ENCODE data around the gene GALNS.
A peak's percentile ranks its signal among the peaks of the same experiment; 100 is the strongest.
"Not testable (repeated sequence)": the region's sequence is repeated elsewhere in the genome, so short reads cannot be mapped to it uniquely, and the experiment has no call there.

Gene GALNS

DNA sequence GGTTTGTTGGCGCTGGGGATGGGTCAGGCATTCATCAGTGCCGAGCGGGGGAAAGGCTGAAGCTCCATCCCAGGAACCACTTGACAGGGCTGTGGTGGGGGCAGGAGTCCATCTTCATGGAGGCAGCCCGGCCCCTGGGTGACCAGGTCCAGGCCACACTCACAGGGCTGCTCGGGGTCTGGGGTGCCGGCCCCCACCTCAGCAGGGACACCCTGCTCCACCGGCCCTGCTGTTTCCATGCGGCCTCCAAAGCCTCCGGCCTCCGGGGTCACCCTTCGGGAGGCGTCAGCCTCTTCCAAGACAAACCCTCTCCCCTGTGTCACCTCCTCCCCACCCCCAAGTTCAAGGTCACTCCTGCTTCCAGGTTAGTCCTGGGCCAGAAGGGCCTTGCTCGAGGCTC lies 22.1 kb downstream of the GALNS start:
- DNase-seq = no peak

DNA sequence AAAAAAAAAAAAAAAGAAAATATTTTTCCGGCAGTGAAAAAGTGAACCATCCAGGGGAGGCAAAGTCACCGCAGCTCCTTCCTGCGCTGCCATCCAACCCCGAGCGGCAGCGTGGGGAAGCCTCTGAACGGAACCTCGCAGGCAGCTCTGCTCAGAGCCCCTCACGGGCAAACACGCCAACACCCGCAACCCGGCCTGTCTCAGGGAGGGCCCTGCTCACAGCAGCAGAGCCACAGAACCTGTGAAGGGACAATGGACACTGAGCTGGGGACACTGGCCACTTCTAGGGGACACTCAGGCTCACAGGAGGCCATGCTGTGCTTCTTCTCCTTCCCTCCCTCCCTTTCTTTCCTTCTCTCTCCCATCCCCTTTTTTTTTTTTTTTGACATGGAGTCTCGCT lies 23.7 kb downstream of the GALNS start:
- no peak for DNase-seq

DNA sequence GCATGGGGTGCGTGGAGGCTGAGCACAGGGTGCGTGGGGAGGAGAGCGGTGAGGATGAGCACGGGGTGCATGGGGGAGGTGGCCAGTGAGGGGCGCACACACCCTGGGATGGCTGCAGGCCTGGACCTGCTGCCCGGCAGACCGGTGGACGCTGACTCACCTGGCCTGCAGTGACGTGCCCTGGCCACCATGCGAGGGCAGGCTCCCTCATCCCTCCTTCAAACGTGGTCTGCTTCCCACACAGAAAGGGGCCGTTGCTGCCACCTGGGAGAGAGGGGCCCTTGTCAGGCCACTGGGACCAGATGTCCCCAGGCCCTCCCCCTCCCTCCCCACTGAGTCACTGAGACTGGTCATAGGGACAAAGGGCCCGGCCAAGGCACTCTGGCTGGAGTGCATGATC lies 24.9 kb downstream of the GALNS start:
- DNase-seq = no peak

DNA sequence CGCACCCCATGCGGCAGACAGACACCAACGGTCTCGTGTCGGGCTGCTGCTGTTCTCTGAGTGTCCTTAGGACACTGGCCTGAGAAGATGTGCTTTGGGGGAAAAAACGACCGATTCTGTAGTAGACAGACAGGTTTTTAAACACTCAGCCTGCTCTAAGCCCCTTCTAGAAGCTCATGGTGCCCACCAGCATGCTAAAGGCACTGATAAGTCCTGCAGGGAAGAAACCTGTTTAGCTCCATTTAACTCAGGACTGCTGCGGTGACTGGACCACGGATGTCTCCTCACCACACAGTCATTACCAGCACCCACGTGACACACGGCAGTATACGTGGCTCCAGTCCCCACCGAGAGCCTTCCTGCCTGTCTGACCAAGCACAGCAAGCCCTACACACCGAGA lies 26.0 kb downstream of the GALNS start:
- no peak for DNase-seq

DNA sequence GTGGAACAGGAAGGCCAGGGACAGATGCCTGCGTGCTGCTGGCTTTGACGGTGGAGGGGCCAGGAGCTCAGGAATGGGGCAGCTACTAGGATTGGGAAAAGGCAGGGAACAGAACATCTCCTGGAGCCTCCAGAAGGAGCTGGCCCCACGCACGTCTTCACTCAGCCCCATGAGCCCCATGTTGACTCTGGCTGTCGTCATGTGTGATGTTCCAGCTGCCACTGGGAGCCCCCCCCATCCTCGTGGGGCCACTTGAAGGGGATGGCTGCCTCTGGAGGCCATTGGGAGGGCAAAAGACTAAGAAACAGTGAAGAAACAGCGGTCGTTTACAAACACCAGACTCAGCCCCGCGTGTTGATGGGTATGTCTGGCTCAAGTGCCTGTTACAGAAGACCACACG lies 26.5 kb downstream of the GALNS start:
- no peak for DNase-seq

DNA sequence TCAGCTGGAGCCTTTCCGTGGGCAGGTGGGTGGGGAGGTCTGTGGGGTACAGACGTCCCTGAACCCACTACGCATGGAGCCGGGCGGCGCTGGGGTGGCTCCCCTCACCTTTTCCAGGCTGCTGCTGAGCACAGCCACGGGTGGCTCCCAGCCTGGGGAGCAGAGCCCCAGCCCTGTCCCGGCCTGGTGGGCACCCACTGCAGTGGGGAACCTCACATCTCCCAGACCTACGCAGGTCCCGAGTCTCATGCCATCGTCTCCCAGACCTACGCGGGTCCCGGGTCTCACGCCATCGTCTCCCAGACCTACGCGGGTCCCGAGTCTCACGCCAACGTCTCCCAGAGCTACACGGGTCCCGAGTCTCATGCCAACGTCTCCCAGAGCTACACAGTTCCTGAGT lies 28.0 kb downstream of the GALNS start:
- DNase-seq = no peak

DNA sequence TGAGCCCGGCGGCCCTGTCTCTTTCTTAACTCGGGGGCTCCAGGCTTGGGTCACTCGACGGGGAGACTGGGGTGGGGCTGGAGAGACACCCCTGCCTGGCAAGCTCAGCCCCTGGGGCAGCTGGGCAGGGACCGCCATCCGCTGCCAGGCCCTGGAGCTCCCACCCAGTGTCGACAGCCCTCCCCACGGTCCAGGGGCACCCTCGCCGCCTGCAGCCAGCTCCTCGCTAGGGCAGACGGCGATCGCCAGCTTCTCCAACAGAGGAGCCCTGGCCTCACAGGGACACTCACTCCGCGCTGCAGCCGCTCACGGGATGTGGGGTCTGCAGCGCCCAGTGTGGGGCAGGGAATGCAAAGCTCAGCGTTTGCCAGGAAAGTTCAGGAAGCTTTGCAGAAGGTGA lies 29.0 kb downstream of the GALNS start:
- no peak for DNase-seq

DNA sequence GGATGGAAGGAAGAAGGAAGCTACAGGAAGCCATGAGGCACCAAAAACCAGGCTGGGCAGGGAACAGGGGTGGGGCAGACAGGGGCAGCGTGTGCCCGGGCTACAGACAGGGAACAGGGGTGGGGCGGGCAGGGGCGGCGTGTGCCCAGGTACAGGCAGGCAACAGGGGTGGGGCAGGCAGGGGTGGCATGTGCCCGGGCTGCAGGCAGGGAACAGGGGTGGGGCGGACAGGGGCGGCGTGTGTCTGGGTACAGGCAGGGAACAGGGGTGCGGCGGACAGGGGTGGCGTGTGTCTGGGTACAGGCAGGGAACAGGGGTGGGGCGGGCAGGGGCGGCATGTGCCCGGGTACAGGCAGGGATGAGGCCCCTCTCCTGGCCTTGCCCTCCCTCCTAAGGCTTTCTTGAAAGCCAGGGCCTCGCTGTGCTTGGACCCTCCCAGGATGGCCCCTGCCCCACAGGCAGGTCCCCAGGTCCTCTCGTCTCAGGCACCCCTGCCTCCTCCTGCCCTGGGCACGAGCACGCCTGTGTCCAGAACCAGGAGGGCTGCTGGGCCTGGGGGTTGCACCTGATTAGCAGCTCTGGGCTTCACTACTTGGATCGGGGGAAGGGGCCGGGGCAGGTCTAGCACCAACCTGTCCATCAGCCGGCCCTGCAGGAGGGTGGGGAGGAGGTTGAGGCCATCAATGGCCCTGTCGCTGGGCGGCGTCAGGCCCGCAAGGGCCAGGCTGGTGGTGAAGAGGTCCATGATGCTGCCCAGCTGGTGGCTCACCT lies 30.5 kb downstream of the GALNS start:
- no peak for DNase-seq

DNA sequence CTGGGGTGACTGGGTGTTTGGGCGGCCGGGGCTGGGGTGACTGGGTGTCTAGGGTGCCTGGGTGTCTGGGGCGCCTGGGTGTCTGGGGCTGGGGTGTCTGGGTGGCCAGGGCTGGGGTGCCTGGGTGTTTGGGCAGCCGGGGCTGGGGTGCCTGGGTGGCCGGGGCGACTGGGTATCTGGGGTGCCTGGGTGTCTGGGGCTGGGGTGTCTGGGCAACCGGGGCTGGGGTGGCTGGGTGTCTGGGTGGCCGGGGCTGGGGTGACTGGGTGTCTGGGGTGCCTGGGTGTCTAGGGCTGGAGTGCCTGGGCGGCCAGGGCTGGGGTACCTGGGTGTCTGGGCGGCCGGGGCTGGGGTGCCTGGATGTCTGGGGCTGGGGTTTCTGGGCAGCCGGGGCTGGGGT lies 31.6 kb downstream of the GALNS start:
- no peak for DNase-seq

DNA sequence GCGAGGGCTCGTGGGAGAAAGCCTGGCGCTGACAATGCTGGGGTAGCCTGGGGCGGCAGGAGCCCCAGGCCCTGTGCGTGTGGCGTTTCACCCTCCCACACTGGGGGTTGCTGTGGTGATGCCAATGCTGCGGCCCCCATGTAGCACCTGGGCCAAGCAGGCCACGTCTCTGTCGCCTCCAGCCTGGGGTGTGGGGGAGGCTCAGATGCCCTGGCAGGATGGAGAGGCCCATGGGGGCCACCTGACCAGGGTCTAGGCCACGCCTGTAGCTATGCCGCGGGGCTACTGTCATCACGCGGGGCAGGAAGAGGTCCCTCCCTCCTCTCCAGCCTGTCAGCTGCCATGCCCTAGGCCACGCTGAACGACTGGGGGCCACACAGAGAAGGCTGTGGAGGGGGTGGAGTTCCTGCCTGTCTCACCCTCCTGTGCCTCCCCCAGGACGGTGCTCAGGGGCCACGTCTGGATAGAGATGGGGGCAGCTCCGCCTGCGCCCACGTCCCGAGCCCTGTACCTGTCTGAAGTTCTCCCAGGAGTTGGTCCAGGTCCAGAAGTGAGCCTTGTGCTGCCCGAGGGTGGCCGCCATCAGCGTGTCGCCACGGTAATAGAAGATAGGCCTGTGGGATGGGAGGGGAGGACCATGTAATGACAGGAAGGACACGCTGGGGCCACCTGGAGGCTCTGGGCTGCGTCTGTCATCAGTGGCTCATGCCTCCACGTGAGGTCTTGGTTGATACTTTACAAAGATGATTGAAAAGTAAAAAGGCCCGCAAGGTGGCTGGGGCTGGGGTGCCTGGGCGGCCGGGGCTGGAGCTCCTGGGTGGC lies 32.3 kb downstream of the GALNS start:
- no peak for DNase-seq

DNA sequence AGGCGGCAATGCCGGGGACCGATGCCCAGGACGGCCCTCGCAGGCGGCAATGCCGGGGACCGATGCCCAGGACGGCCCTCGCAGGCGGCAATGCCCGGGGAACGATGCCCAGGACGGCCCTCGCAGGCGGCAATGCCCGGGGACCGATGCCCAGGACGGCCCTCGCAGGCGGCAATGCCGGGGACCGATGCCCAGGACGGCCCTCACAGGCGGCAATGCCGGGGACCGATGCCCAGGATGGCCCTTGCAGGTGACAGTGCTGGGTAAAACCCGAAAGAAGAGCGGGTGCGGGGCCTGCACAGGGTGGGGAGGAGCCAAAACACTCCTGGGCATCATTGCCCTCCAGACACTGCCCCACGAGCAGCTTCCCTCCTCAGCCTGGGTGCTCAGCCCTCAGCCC lies 33.1 kb downstream of the GALNS start:
- not testable (repeated sequence) for DNase-seq

DNA sequence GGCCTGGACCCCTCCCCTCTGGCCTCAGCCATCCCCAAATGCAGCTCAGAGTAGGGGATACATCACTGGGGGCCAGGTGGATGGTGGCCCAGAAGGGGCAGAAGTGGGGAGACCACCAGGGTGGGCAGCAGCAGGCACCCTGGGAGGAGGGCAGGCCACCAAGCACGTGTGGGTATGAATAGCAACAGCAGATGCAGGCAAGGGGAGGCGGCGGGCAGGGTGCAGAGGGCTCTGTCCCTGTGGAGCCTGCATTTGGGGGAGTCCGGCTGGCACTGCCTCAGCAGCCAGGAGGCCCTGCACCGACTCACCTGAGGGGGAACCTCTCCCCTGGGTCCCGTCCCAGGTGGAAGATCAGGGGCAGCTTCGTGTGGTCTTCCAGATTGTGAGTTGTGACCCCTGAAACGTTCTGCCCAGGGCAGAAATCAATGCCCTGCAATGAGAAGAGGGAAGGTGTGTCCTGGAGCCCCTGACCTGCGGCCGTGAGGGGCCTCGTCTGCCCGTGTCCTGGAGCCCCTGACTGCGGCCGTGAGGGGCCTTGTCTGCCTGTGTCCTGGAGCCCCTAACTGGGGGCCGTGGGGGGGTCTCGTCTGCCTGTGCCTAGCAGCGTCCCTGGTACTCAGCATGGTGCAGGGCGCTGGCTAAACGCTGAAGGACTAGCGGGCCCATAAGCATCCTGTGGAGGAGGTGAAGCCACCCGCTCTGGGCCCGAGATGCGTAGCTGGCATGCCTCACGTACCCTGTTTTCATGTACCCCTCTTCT lies 34.3 kb downstream of the GALNS start:
- DNase-seq = no peak

DNA sequence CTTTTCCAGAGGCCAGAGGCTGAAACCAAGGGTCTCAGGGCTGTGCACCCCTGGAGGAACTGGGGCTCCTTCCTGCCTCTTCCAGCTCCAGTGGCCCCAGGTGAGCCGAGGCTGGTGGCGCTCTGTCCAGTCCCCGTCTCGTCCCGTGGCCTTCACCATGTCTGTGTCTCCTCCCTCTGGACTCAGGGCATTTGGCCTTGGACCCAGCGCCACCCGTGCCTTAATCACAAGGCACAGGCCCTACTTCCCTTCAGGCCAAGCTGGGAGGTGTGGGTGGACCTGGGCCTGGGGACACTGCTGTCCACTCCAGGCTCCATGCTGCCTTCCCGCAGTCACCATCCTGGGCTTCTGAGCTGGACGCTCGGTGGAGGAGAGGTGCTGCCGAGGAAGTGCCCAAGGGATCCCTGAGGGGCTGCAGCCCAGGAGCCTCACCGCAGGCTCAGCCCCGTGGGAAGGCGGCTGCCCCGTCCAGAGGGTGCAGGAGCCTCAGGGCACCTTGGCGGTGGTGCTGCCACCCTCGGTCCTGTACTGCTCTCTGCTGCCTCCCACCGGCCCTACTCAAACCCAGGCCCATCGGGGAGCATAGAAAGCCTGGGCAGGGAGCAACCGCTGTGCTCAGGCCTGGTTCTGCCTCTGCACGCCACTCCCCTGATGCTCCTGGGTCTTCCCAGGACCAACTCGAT lies 35.4 kb downstream of the GALNS start:
- DNase-seq = no peak

DNA sequence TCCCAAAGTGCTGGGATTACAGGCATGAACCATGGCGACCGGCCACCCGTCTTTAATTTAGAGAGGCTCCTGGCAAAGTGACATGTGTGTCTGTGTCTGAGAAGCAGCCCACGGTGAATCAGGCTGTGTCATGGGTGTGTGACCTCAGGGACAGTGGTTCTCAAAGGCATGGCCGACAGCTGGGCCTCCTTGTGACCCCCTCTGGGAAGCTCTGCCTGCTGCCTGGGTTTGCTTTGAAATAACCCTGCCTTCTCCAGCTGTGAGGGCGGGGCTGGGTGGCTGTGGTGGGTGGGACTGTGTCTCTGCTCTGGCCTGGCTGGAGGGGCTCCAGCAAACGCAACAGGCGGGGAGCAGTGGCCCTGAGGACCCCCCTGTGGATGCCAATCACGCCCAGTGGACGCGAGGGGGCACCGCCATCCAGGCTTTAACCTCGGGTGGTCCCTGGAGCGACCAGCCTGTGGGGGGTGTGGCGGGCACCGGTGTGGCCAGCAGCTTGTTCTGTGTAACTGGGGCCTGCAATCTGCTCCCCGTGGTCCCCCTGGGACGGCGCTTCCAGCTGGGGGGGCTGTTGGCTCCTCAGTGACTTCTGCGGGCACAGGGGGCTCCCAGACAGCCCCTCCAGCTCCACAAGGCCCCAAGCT lies 36.2 kb downstream of the GALNS start:
- no peak for DNase-seq

DNA sequence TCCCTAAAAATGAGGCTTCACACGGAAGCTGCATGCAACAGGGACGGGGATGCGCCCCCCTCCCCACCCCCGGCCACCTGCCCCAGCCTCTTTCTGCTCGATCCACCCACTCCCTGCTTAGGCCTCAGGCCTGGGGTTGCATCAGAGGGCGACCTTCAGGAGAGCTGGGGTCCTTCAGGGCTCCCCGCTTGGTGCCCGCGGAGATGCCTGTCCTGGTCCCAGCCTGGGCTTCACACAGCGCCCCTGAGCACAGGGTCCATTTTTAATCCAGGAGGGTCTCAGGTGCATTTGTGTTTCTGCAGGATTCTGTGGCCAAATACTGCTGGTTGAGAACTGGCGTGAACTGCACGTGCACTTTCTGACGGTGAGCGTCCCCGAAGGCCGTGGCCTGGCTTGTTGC lies 37.6 kb downstream of the GALNS start:
- DNase-seq = no peak

DNA sequence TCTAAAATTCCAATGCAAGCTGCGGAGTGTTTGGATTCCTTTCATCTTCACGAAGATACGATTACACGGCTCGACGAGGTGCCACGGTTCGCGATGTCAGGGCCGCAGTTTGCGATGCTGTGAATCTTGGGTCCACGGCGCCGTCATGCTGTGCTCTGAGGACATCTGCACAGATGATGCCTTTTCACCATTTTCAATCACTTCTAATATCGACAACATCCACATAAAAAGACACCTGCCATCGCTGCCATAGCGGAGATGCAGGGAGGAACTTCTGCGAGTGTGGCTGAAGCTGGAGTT lies 38.2 kb downstream of the GALNS start:
- no peak for DNase-seq

DNA sequence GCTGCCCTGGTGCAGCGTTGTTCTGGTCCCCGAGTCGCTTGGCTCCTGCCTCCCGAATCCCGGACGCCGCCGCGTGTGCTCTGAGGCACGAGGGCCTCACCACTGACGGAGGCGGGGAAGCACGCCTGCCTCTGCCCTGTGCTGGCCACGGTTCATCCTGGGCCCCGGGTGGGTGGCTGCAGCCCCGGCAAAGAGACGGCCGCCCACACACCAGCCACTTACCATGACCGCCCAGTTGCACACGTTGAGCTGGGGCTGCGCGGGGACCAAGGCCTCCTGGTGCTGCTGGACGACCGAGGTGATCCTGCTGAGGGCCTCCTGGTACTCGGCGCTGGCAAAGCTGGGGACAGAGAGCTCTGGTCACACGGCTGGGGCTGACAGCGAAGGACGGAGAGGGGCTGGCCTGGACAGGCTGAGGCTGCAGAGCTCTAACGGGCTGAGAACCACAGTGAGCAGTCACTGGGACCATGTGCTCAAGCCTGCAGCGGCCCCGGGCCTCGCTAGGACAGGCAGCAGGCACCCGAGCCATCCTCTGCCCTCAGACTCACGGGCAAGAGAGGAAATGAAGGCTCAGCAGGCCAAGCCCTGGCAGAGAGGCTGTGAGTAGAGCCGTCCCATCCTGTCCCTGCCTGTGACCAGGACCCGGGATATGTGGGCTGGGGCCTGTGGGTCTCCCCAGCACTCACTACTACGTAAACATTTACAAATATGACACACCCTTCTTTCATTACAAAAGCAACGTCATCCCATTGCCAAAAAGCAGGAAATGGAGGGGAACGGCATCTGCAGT lies 38.8 kb downstream of the GALNS start:
- DNase-seq = no peak

DNA sequence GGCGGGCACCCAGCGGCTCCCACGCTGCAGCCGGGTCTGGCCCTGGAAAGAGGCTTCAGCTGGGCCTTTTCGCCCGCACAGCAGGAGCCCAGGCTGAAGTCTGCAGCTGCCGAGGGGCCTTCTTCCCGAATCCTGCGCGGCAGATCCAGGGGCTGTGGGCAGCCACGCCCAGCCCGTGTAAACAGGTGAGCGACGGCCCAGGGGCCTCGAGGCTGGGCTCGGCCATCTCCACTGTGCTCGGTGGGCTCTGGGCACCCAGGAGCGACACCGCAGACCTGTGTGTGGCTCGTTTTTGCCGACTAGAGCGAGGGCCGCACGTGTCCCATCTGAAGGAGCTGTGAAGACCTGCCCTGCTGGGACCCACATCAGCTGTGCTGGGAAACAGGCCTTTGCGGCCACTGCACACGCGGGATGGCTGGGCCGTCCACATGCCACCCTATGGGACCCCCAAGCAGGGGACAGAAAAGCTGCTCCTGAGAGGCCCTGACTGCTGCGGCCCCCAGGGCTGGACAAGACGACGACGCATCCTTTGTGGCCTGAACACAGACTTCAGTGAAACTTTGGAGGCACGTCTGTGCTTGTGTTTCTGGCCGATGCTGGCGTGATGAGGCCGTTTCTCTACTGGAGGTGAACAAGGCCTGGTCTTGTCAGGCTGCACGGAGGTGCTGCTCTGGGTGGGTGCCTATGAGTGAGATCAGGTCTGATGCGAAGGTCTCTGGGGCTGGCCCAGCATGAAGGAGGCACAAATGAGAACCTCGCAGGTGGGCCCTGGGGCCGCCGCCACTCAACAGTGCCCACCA lies 39.8 kb downstream of the GALNS start:
- no peak for DNase-seq

DNA sequence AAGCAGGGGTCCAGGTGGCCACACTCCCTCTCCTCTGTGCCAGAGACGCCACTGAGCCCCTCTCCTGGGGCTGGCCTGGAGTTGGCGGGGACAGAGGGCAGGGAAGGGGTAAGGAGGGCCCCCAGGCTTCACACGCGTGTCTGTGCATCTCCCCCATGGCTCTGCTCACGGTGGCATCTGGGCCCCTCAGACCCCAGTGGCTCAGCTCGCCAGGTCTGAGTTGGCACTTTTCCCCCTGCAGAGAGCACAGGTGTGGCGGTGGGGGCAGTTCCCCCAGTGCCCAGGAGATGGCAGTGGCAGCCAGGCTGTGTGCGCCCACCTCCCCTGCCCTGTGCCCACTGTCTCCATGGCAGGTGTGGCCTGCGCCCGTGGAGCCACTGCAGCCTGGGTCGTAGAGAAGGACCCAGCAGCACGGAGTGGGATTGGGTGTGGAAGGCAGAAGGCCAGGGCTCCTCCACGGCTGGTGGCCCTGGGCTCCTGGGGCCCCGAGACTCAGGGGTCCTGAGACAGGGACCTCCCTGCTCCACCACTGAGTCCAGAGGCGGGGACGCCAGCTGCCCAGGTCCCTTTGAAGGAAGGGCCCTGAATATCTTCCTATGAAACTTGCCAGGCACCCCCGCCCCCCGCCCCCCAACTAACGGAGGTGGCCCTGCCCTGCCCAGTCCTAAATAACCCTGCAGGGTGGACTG lies 40.7 kb downstream of the GALNS start:
- DNase-seq = peak in 2 of 4 experiments; percentile 22 to 56

DNA sequence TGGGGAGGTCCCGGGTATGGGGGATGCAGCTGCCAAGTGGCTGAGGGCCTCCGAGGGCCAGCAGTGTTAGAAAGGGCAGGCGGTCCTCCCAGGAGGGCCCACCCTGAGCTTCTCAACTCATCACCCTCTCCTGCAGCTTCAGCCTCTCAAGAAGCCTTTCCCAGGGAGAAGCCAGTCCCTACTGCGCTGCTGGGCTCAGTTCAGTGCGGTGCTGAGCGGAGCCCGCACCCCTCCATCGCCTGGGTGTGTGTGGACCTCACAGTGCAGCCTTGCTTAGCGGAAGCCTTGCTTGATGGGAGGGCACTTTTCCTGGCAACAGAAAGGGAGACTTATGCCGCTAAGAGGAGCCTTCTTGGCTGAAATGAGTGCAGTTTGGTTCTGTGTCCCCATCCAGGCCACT lies 41.5 kb downstream of the GALNS start:
- DNase-seq = no peak

DNA sequence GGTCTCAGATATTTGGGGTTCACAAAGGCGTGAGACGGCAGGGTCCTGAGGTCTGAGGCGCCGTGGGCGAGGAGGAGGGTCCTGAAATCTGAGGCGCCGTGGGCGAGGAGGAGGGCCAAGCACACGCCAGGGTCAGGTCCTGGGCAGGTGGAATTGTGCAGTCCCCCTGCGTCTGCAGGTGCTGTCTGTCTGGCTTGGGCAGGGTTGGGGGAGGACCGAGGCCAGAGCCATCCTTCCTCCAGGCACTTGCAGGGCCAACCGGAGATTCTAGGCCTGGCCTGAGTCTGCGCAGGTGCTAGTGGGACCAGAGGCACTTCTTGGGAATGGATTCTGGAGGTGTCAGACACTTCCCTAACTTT lies 42.6 kb downstream of the GALNS start:
- no peak for DNase-seq

Data from activated naive CD4-positive, alpha-beta T cell (primary cell).